Ishikawa (cell line): ENCODE results near the gene PCDHGA8.

Source experiments
- CEBPB ChIP-seq: IDR thresholded peaks from 2 replicates; pipeline ENCODE4 v1.6.1; 2012
- EGR1 ChIP-seq: IDR thresholded peaks from 2 replicates; pipeline ENCODE4 v1.6.1; 2012
- EP300 ChIP-seq: IDR thresholded peaks from 2 replicates; pipeline ENCODE4 v1.6.1; 2012; ENCODE audit warnings: borderline replicate concordance
- FOXM1 ChIP-seq: IDR thresholded peaks from 2 replicates; pipeline ENCODE4 v1.6.1; 2012; ENCODE audit warnings: low read depth, borderline replicate concordance
- NFIC ChIP-seq: IDR thresholded peaks from 2 replicates; pipeline ENCODE4 v1.6.1; 2012
- RAD21 ChIP-seq: IDR thresholded peaks from 2 replicates; pipeline ENCODE4 v1.6.1; 2012; ENCODE audit warnings: low read depth
- TAF1 ChIP-seq: IDR thresholded peaks from 2 replicates; pipeline ENCODE4 v1.6.1; 2012; ENCODE audit warnings: low read depth, mild to moderate bottlenecking
- TCF12 ChIP-seq: IDR thresholded peaks from 2 replicates; pipeline ENCODE4 v1.6.1; 2012; ENCODE audit warnings: low read depth
- TEAD4 ChIP-seq: IDR thresholded peaks from 2 replicates; pipeline ENCODE4 v1.6.1; 2012
- YY1 ChIP-seq: IDR thresholded peaks from 2 replicates; pipeline ENCODE4 v1.6.1; 2012; ENCODE audit warnings: low read depth
- TF ChIP-seq, protein P1 (sequence below): IDR thresholded peaks from 2 replicates; pipeline ENCODE4 v1.6.1; 2012
- TF ChIP-seq, protein P2 (sequence below): IDR thresholded peaks from 2 replicates; pipeline ENCODE4 v1.6.1; 2012; ENCODE audit warnings: low read depth, mild to moderate bottlenecking

DNA sequence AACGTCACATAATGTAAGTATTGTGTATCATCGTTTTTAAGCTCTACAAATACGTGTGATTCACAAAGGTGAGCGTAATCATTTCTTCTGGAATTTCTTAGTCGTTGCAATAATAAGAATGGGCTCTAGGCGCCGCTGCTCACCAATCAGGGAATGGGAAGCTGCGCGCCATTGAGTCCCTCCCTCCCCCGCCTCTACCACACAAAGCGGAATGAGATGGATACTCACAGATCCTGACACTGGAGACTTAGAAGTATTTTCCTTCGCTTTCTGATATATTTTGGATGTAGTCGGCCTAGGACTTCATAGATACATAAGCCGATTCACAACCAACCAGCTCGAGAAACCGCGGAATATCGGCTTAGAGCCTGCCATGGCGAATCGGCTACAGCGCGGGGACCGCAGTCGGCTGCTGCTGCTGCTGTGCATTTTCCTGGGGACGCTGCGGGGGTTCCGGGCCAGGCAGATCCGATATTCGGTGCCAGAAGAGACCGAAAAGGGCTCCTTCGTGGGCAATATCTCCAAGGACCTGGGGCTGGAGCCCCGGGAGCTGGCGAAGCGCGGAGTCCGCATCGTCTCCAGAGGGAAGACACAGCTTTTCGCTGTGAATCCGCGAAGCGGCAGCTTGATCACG lies 28.5 kb downstream of the PCDHGA8 start, which contains the start of gene PCDHGA11:
- TF ChIP-seq CEBPB (no peak), RAD21 (peak; percentile 43; the same call in 1 of the 2 replicates), NFIC (no peak), EGR1 (no peak), TCF12 (no peak), EP300 (no peak), TAF1 (no peak), TEAD4 (no peak), FOXM1 (no peak), YY1 (no peak)
- TF ChIP-seq, protein P1, sequence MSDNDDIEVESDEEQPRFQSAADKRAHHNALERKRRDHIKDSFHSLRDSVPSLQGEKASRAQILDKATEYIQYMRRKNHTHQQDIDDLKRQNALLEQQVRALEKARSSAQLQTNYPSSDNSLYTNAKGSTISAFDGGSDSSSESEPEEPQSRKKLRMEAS = no peak
- TF ChIP-seq, protein P2, sequence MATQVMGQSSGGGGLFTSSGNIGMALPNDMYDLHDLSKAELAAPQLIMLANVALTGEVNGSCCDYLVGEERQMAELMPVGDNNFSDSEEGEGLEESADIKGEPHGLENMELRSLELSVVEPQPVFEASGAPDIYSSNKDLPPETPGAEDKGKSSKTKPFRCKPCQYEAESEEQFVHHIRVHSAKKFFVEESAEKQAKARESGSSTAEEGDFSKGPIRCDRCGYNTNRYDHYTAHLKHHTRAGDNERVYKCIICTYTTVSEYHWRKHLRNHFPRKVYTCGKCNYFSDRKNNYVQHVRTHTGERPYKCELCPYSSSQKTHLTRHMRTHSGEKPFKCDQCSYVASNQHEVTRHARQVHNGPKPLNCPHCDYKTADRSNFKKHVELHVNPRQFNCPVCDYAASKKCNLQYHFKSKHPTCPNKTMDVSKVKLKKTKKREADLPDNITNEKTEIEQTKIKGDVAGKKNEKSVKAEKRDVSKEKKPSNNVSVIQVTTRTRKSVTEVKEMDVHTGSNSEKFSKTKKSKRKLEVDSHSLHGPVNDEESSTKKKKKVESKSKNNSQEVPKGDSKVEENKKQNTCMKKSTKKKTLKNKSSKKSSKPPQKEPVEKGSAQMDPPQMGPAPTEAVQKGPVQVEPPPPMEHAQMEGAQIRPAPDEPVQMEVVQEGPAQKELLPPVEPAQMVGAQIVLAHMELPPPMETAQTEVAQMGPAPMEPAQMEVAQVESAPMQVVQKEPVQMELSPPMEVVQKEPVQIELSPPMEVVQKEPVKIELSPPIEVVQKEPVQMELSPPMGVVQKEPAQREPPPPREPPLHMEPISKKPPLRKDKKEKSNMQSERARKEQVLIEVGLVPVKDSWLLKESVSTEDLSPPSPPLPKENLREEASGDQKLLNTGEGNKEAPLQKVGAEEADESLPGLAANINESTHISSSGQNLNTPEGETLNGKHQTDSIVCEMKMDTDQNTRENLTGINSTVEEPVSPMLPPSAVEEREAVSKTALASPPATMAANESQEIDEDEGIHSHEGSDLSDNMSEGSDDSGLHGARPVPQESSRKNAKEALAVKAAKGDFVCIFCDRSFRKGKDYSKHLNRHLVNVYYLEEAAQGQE = no peak
